HUDEP-2 (cell line): ENCODE measurements around the gene NAA50.

Source experiments
- DNase-seq, 76 experiments: peaks; one replicate each; lab custom pipeline; 2025; ENCODE audit not compliant: unreplicated experiment in 76 of 76; lab: John Stamatoyannopoulos, UW

NAA50 gene

DNA sequence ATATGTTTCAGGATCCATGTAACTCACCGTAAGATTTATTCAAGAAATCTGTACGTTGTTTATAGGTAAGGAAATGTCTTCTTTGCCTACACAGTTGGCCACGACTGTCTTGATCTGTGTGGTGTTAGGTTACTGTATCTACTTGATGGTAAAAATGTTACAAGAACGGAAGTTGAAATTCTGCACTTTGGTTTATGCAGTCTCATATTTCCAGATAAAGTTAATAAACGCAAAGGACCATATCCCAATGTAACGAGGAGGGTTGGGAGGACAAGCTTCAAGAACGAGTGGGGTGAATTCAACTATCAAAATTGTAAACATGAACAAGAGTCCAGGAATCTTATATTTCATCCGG, 50.6 kb downstream of the NAA50 start:
- no peak for DNase-seq

DNA sequence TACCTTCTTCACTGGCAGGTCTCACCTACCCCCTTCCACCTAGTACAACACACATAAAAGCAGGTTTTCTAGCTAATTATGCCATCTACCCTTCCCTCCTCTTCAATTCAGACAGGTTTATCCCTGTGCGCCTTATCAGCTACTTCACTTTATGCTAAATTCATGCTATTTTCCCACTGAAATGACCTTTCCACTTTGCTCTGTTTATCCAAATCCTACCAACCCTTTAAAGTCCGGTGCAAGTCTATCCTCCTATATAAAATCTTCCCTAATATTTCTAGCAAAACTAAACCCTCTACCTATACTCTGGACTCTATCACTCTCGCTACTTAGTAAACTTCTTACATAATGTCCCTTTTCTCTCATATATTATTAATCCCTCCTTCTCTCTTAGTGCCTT, 55.6 kb downstream of the NAA50 start:
- no peak for DNase-seq

- no peak for DNase-seq
These were observed 59.9 kb downstream of the NAA50 start for GRCh38 chr3:113685956-113686721.

DNA sequence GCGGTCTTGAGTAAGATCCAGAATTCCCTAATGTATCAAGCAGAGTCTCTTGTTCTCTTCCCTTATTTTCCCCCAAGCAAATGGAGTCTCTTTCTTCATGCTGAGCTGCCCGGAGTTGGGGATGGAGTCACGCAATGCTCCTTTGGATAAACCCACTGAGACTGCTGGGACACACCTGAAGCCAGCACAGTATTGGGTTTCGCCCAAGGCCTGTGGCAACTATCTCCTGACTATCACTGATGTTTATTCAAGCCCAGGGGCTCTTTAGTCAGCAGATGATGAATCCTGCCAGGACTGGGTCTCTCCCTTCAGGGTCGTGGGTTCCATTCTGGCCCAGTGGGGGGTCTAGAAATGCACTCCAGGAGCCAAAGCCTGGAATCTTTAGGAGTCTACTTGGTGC, 60.9 kb downstream of the NAA50 start:
- DNase-seq, result no peak

- DNase-seq, result no peak
These were observed 61.7 kb downstream of the NAA50 start for GRCh38 chr3:113684271-113684819.

GRCh38 chr3:113678773-113679172, 67.3 kb downstream of the NAA50 start:
- no peak for DNase-seq

- DNase-seq, result no peak
These were observed 68.3 kb downstream of the NAA50 start for GRCh38 chr3:113677737-113678136.

DNA sequence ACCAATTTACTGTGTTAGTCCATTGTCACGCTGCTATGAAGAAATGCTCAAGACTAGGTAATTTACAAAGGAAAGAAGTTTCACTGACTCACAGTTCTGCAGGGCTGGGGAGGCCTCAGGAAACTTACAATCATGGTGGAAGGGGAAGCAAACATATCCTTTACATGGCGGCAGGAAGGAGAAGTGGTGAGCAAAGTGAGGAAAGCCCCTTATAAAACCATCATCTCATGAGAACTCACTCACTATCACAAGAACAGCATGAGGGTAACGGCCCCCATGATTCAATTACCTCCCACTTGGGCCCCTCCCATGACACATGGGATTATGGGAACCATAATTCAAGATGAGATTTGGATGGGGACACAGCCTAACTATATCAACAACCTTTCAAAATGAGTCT, 69.8 kb downstream of the NAA50 start:
- no peak for DNase-seq

DNA sequence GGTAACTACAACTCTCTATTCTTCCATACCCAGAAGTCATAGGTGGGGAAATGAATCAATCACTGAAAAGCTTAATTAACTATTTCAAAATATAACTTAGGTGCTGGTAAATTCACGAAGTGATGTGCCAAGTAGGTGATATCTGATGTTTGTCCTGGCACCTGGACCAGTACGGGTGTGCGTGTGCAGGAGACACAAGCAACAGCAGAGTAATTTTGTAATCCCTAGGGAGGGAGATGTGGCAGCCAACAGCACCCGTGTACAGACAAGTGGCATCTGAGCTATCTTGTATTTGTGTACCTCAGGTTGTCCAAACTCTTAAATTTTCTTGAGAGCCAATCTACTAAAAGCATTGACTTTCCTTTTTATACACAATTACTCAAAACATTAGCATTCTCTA, 72.5 kb downstream of the NAA50 start:
- DNase-seq, result no peak

DNA sequence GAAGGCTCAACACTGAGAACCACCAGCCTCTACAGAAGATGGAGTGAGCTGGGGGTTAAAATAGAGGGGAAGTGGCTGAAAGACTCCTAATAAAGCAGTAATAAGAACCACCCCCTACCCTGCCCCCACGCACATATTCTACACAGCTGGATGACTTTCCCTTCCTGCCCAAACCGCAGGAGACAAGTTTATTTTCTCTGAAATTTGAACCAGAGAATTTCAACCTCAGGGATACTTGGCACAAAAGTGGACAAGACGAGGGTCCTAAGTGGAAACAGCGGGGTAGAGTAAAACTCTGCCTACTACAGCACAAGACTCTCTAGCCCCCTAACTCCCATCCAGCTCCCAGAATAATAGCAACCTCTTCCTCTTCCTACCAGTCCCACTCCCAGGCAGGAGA, 78.0 kb downstream of the NAA50 start:
- no peak for DNase-seq
